Mesothelial cell of epicardium (in vitro differentiated cells): Measurements from ENCODE around the gene ATP8B1. TPM values are rescaled to one million over a fixed set of nuclear protein-coding genes. Genes with fewer than 3 reads are reported as not detected.

ENCODE experiments used
- DNase-seq, 2 experiments: peaks; one replicate each; pipeline ENCODE4 v3.0.0; 2021; ENCODE audit warnings: low spot score in 2 of 2; ENCODE audit not compliant: unreplicated experiment in 2 of 2
- H3K27ac Mint-ChIP-seq: 2 replicates; pipeline ENCODE4 v1.8.0; 2021; ENCODE audit warnings: mixed read lengths
- H3K27me3 Mint-ChIP-seq: 2 replicates; pipeline ENCODE4 v1.8.0; 2021; ENCODE audit warnings: low read depth, mixed read lengths
- H3K36me3 Mint-ChIP-seq: 2 replicates; pipeline ENCODE4 v1.8.0; 2021; ENCODE audit warnings: mixed read lengths
- H3K4me1 Mint-ChIP-seq: 2 replicates; pipeline ENCODE4 v1.8.0; 2021; ENCODE audit warnings: mixed read lengths
- H3K4me3 Mint-ChIP-seq: 2 replicates; pipeline ENCODE4 v1.8.0; 2021; ENCODE audit warnings: mild to moderate bottlenecking, moderate library complexity, mixed read lengths
- H3K9me3 Mint-ChIP-seq: 2 replicates; pipeline ENCODE4 v1.8.0; 2021; ENCODE audit warnings: mixed read lengths
- CTCF ChIP-seq: fragments of 200-600 bp; sonication (generic); IDR thresholded peaks from one replicate; pipeline ENCODE4 v1.5.0; 2021; ENCODE audit warnings: antibody characterized with exemption; ENCODE audit not compliant: unreplicated experiment
- total RNA-seq: library from RNA; stranded (reverse); gene quantifications from 3 replicates; pipeline ENCODE4 v1.2.1, GENCODE V29; 2021

Gene ATP8B1
- total RNA-seq, 1 donor from 2014 or later: 14.1 TPM

- DNase-seq: no peak
- Mint-ChIP-seq H3K4me1 (no peaks in the 10 kb centered on the region), H3K36me3 (no peaks in the 10 kb centered on the region), H3K27me3 (no peaks in the 10 kb centered on the region), H3K9me3 (peaks cover 12% of the 10 kb centered on the region), H3K27ac (no peak overlapping the region), H3K4me3 (no peak overlapping the region)
- TF ChIP-seq CTCF: no peak
Observed at GRCh38 chr18:57836557-57836956, 33.4 kb upstream of the ATP8B1 start.

GRCh38 chr18:57835904-57836303, 32.8 kb upstream of the ATP8B1 start:
- DNase-seq: no peak
- H3K4me3 Mint-ChIP-seq: no peak overlapping the region
- peaks cover 14% of the 10 kb centered on the region for H3K9me3 Mint-ChIP-seq
- no peak overlapping the region for H3K27ac Mint-ChIP-seq
- H3K4me1 Mint-ChIP-seq: no peaks in the 10 kb centered on the region
- no peaks in the 10 kb centered on the region for H3K27me3 Mint-ChIP-seq
- no peaks in the 10 kb centered on the region for H3K36me3 Mint-ChIP-seq
- no peak for TF ChIP-seq CTCF

GRCh38 chr18:57834616-57835015, 31.5 kb upstream of the ATP8B1 start:
- H3K27me3 Mint-ChIP-seq: no peaks in the 10 kb centered on the region
- no peak overlapping the region for H3K4me3 Mint-ChIP-seq
- H3K4me1 Mint-ChIP-seq: no peaks in the 10 kb centered on the region
- peaks cover 14% of the 10 kb centered on the region for H3K9me3 Mint-ChIP-seq
- no peak for DNase-seq
- H3K27ac Mint-ChIP-seq: no peak overlapping the region
- no peak for TF ChIP-seq CTCF
- no peaks in the 10 kb centered on the region for H3K36me3 Mint-ChIP-seq

- no peak overlapping the region for H3K4me3 Mint-ChIP-seq
- no peak for DNase-seq
Observed at GRCh38 chr18:57833441-57834101, 30.5 kb upstream of the ATP8B1 start.

GRCh38 chr18:57832730-57833129, 29.6 kb upstream of the ATP8B1 start:
- DNase-seq: no peak
- Mint-ChIP-seq H3K4me3 (no peak overlapping the region), H3K4me1 (no peaks in the 10 kb centered on the region), H3K27ac (no peak overlapping the region), H3K27me3 (no peaks in the 10 kb centered on the region), H3K9me3 (peaks cover 14% of the 10 kb centered on the region), H3K36me3 (no peaks in the 10 kb centered on the region)
- TF ChIP-seq CTCF: no peak

More at GRCh38 chr18:57833441-57834101, 30.5 kb upstream of the ATP8B1 start:
- no peak for TF ChIP-seq CTCF
- Mint-ChIP-seq H3K27me3 (no peaks in the 10 kb centered on the region), H3K36me3 (no peaks in the 10 kb centered on the region), H3K4me1 (no peaks in the 10 kb centered on the region), H3K9me3 (peaks cover 14% of the 10 kb centered on the region), H3K27ac (no peak overlapping the region)
